Measurements from ENCODE around the gene PGAM1. TPM values are rescaled to one million over a fixed set of nuclear protein-coding genes. Genes with fewer than 3 reads are reported as not detected.

The PGAM1 gene
- polyA plus RNA-seq, 1 of the 3 experiments (the other 2 are of a cell fraction), result 398 TPM

DNA sequence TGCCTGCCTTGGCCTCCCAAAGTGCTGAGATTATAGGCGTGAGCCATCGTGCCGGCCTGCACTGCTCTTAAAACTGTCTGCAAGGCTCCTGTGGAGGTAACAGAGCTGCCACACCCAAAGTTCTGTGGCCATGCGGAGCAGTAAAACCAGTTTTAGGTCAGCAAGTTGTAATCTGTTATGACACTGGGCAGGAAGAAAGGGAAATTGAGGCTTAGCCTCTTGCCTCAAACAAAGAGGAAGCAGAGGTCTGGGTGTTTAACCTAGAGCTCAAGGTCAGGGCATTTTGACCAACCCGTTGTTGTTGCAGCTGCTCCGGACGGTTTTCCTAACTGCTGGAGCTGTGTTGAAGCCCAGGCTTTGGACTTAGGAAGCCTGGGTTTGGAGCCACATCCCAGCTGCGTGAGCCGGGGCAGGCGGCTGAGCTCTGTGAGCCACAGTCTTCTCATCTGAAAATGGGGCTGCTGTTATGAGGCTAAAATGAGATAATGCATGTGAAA lies 17.4 kb upstream of the PGAM1 start:
- no peak for DNase-seq
- H3K9me2 ChIP-seq, result no peaks in the 10 kb centered on the region
- no peak overlapping the region for H3K4me3 ChIP-seq (ENCODE audit: low read depth in 2 of 2, low read length in 1 of 2)
- H2AFZ ChIP-seq (ENCODE audit: low read depth), result no peak overlapping the region
- CTCF ChIA-PET, result interaction anchor here (1.0 to 2.9 kb wide), 10 partner anchors 8 to 87 kb away, joined by 3 to 35 read pairs (median 4); partner anchors contain the start of genes EXOSC1 and ZDHHC16
- H3K4me2 ChIP-seq, result no peak overlapping the region
- H3K9ac ChIP-seq, result no peak overlapping the region
- H3K79me2 ChIP-seq (ENCODE audit: insufficient read depth), result no peaks in the 10 kb centered on the region
- H3K9me3 ChIP-seq, result no peaks in the 10 kb centered on the region
- H3K27ac ChIP-seq (ENCODE audit: low read depth in 2 of 2, low read length in 1 of 2), result no peak overlapping the region
- POLR2A ChIA-PET, result no interaction called here
- TF ChIP-seq YY1 (IDR thresholded peaks at IDR 0.05; ENCODE audit: low read depth) (no peak), POLR2AphosphoS5 (IDR thresholded peaks at IDR 0.05; ENCODE audit: low read depth, low read length) (no peak), ELF1 (IDR thresholded peaks at IDR 0.05) (no peak), MEF2A (IDR thresholded peaks at IDR 0.05; ENCODE audit: borderline replicate concordance, low read depth) (no peak), EP300 (IDR thresholded peaks at IDR 0.05; ENCODE audit: borderline replicate concordance in 1 of 2, low read depth in 1 of 2, low read length in 1 of 2) (no peak), TCF12 (IDR thresholded peaks at IDR 0.05) (no peak), MXI1 (IDR thresholded peaks at IDR 0.05; ENCODE audit: low read depth, low read length) (no peak), FOXM1 (IDR thresholded peaks at IDR 0.05; ENCODE audit: low read depth) (no peak), RCOR1 (IDR thresholded peaks at IDR 0.05; ENCODE audit: low read length) (no peak), SIN3A (IDR thresholded peaks at IDR 0.05; ENCODE audit: borderline replicate concordance, low read depth, low read length) (no peak), JUND (IDR thresholded peaks at IDR 0.05) (no peak), IRF3 (IDR thresholded peaks at IDR 0.05; ENCODE audit: low read depth, low read length) (no peak), CHD2 (IDR thresholded peaks at IDR 0.05; ENCODE audit: low read length, partially characterized antibody) (no peak)
- TF ChIP-seq, protein P1, sequence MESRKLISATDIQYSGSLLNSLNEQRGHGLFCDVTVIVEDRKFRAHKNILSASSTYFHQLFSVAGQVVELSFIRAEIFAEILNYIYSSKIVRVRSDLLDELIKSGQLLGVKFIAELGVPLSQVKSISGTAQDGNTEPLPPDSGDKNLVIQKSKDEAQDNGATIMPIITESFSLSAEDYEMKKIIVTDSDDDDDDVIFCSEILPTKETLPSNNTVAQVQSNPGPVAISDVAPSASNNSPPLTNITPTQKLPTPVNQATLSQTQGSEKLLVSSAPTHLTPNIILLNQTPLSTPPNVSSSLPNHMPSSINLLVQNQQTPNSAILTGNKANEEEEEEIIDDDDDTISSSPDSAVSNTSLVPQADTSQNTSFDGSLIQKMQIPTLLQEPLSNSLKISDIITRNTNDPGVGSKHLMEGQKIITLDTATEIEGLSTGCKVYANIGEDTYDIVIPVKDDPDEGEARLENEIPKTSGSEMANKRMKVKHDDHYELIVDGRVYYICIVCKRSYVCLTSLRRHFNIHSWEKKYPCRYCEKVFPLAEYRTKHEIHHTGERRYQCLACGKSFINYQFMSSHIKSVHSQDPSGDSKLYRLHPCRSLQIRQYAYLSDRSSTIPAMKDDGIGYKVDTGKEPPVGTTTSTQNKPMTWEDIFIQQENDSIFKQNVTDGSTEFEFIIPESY (IDR thresholded peaks at IDR 0.05; ENCODE audit: borderline replicate concordance, low read depth), result no peak
- TF ChIP-seq, protein P2, sequence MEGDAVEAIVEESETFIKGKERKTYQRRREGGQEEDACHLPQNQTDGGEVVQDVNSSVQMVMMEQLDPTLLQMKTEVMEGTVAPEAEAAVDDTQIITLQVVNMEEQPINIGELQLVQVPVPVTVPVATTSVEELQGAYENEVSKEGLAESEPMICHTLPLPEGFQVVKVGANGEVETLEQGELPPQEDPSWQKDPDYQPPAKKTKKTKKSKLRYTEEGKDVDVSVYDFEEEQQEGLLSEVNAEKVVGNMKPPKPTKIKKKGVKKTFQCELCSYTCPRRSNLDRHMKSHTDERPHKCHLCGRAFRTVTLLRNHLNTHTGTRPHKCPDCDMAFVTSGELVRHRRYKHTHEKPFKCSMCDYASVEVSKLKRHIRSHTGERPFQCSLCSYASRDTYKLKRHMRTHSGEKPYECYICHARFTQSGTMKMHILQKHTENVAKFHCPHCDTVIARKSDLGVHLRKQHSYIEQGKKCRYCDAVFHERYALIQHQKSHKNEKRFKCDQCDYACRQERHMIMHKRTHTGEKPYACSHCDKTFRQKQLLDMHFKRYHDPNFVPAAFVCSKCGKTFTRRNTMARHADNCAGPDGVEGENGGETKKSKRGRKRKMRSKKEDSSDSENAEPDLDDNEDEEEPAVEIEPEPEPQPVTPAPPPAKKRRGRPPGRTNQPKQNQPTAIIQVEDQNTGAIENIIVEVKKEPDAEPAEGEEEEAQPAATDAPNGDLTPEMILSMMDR (IDR thresholded peaks at IDR 0.05), result no peak
- H3K36me3 ChIP-seq (replicated peaks in 1 of 2; ENCODE audit: control insufficient read depth in 1 of 2, insufficient read depth in 2 of 2, low read length in 1 of 2), result no peaks in the 10 kb centered on the region
- H4K20me1 ChIP-seq (ENCODE audit: insufficient read depth), result no peaks in the 10 kb centered on the region
- peaks cover 7% of the 10 kb centered on the region for H3F3A ChIP-seq (replicated peaks; ENCODE audit: insufficient read depth)
- 97% methylated on average over 10 of the region's 10 CpGs for WGBS (ENCODE audit: low lambda C conversion rate)
- H3K27me3 ChIP-seq (ENCODE audit: insufficient read depth), result no peaks in the 10 kb centered on the region
- H3K4me1 ChIP-seq (ENCODE audit: control insufficient read depth in 1 of 2, insufficient read depth in 2 of 2, low read depth in 1 of 2, low read length in 1 of 2), result peaks cover 0 to 4% of the 10 kb centered on the region in 2 experiments; a peak in 1 of 4 replicates

Data from SK-N-SH (cell line).